ENCODE data around the gene LRRC63. TPM values are rescaled to one million over a fixed set of nuclear protein-coding genes. Genes with fewer than 3 reads are reported as not detected.
A peak's percentile ranks its signal among the peaks of the same experiment; 100 is the strongest.
"Not testable (repeated sequence)": the region's sequence is repeated elsewhere in the genome, so short reads cannot be mapped to it uniquely, and the experiment has no call there.

LRRC63 gene
- total RNA-seq, 3 donors from 2014 or later, result not detected

DNA sequence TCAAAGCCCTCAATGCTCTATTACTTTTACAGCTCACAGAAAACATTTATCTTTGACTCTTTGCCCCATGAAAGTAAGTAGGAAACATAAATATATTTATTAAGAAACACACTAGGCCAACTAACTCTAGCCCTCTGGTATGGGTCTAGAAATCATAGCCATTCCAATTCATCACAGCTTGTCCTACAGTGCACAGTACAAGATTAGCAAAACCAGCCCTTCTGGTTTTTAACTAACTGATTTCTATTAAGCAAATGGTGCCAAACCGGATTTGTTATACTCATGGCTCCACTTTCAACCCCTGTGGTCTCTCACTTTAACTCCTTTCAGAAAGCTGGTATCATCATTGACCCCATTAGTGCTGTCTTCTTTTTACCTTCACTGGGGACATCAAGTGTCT lies 5.6 kb upstream of the LRRC63 start:
- no peaks in the 10 kb centered on the region for H3K4me1 ChIP-seq (ENCODE audit: low read depth)
- TF ChIP-seq, protein P1, sequence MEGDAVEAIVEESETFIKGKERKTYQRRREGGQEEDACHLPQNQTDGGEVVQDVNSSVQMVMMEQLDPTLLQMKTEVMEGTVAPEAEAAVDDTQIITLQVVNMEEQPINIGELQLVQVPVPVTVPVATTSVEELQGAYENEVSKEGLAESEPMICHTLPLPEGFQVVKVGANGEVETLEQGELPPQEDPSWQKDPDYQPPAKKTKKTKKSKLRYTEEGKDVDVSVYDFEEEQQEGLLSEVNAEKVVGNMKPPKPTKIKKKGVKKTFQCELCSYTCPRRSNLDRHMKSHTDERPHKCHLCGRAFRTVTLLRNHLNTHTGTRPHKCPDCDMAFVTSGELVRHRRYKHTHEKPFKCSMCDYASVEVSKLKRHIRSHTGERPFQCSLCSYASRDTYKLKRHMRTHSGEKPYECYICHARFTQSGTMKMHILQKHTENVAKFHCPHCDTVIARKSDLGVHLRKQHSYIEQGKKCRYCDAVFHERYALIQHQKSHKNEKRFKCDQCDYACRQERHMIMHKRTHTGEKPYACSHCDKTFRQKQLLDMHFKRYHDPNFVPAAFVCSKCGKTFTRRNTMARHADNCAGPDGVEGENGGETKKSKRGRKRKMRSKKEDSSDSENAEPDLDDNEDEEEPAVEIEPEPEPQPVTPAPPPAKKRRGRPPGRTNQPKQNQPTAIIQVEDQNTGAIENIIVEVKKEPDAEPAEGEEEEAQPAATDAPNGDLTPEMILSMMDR (IDR thresholded peaks at IDR 0.05), result no peak
- H3K9me3 ChIP-seq, result no peaks in the 10 kb centered on the region
- ATAC-seq, result no peak
- no peak overlapping the region for H3K4me3 ChIP-seq
- H3K36me3 ChIP-seq (ENCODE audit: low read depth), result no peaks in the 10 kb centered on the region
- no peak for DNase-seq
- intact Hi-C loops (cut with DNase I, micrococcal nuclease), result no loop called here

DNA sequence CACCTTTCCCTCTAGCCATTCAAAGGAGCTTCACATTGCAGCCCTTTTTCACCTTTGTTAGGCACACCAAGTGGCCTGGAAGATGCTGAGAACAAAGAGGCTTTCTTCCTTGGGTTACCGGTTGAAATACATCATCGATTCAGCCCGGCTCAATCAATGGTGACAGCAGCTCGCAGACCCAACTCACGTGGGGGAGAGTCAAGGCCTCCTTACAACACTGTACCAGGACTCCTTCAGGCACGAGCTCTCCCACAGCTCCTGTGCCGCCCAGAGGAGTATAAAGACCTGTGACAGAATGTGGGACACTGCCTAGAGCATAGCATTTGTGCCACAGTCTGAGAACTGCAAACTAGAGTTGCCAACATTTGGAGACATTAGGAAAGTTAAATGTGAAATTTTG lies 3.9 kb upstream of the LRRC63 start:
- Histone ChIP-seq H3K4me3 (no peak overlapping the region), H3K9me3 (no peaks in the 10 kb centered on the region), H3K36me3 (ENCODE audit: low read depth) (no peaks in the 10 kb centered on the region), H3K4me1 (ENCODE audit: low read depth) (no peaks in the 10 kb centered on the region)
- DNase-seq (no peak), ATAC-seq (no peak)
- TF ChIP-seq, protein P1 (IDR thresholded peaks at IDR 0.05), result no peak
- intact Hi-C loops (cut with DNase I, micrococcal nuclease), result no loop called here

DNA sequence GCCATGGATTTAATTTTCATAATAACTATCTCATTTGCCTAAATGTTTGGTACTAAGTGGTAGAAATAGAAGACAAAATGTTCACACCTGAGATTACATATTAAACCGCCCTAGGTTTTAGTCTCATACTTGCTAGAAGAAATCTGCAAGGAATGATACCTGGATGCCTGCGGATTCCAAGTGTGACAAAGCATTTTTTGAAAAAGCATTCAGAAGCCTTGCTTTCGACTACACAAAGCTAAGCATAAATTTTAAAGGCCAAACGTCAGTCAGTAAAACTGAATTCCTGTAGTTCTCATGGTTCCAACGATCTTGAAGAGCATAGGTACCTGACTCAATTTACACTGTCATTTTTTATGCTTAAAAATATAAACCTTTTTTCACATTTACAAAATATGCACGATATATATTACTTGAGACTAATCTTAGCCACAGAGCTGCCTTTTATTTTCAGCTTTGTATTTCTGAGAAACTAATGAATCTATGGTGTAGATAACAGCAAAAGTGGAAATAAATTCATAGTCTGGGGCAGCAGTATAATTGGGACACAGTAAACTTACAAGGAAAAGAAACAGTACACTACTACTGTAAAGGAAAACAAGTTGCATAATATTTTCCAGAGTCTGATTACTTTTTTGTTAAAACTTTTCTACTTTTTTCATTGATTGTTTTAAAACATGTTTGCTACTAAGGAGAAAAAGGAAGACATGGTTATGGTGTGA lies 1.2 kb upstream of the LRRC63 start:
- no peak for ATAC-seq
- no peak for DNase-seq
- intact Hi-C loops (cut with DNase I, micrococcal nuclease), result no loop called here
- Histone ChIP-seq H3K4me1 (ENCODE audit: low read depth) (no peaks in the 10 kb centered on the region), H3K9me3 (no peaks in the 10 kb centered on the region), H3K4me3 (no peak overlapping the region), H3K36me3 (ENCODE audit: low read depth) (no peaks in the 10 kb centered on the region)
- TF ChIP-seq, protein P1 (IDR thresholded peaks at IDR 0.05), result no peak

DNA sequence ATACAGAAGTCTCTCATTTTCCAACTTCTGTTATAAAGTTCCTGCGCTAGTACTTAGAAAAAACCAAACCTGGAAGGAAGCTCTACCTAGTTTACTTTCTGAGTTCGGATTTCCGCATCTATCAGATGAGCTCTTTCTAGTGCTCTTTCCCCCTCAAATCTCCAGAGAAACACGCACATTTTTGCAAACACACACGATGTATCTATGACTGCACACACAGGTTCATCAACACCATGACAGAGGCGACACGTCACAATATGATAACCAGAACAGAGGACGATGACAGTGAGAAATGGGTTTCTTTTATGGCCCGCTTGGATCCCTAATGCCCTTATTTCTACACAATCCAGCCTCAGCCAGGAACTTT lies 629 bp upstream of the LRRC63 start:
- TF ChIP-seq, protein P1 (IDR thresholded peaks at IDR 0.05), result no peak
- intact Hi-C loops (cut with DNase I, micrococcal nuclease), result no loop called here
- ATAC-seq (peak; percentile 38), DNase-seq (peak in 1 of 3 donors; percentile 14)
- H3K36me3 ChIP-seq (ENCODE audit: low read depth), result no peaks in the 10 kb centered on the region
- H3K4me1 ChIP-seq (ENCODE audit: low read depth), result no peaks in the 10 kb centered on the region
- no peaks in the 10 kb centered on the region for H3K9me3 ChIP-seq
- no peak overlapping the region for H3K4me3 ChIP-seq

DNA sequence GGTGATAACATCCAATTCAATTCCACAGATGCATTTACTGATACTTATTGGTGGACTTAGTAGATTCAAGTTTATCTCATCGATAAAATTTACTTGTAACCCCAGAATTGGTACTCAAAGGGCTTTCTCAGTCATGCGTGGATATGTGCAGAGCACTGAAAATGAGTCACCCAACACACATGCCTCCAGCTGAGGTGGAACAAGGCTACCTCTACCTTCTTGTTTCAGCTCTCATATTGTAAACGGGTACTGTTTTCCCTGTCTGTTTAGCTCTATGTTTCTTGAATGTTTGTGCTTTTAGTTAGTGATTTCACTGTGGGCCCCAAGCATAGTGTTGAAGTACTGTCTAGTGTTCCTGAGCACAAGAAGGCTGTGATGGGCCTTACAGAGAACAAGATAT lies 1.5 kb downstream of the LRRC63 start:
- TF ChIP-seq, protein P1 (IDR thresholded peaks at IDR 0.05), result no peak
- ATAC-seq (no peak), DNase-seq (no peak)
- no peaks in the 10 kb centered on the region for H3K36me3 ChIP-seq (ENCODE audit: low read depth)
- no peaks in the 10 kb centered on the region for H3K4me1 ChIP-seq (ENCODE audit: low read depth)
- no peak overlapping the region for H3K4me3 ChIP-seq
- H3K9me3 ChIP-seq, result no peaks in the 10 kb centered on the region
- intact Hi-C loops (cut with DNase I, micrococcal nuclease), result no loop called here

DNA sequence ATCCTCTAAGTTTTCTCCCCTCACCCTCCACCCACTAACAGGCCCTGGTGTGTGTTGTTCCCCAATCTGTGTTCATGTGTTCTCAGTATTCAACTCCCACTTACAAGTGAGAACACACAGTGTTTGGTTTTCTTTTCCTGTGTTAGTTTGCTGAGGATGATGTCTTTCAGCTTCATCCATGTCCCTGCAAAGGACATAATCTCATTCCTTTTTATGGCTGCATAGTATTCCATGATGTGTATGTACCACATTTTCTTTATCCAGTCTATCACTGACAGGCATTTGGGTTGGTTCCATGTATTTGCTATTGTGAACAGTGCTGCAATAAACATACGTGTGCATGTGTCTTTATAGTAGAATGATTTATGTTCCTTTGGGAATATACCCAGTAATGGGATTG lies 3.0 kb downstream of the LRRC63 start:
- H3K4me3 ChIP-seq; H3K9me3 ChIP-seq; H3K4me1 ChIP-seq (ENCODE audit: low read depth); DNase-seq; intact Hi-C loops (cut with DNase I, micrococcal nuclease); ATAC-seq; H3K36me3 ChIP-seq (ENCODE audit: low read depth): not testable (repeated sequence)

DNA sequence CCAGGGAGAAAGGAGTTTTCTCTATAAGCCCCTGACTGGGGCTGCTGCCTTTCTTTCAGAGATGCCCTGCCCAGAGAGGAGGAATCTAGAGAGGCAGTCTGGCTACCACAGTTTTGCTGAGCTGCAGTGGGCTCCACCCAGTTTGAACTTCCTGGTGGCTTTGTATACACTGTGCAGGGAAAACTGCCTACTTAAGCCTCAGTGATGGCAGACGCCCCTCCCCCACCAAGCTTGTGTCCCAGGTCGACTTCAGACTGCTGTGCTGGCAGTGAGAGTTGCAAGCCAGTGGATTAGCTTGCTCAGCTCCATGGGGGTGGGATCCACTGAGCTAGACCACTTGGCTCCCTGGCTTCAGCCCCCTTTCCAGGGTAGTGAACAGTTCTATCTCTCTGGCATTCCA lies 8.5 kb downstream of the LRRC63 start:
- H3K4me3 ChIP-seq; H3K4me1 ChIP-seq (ENCODE audit: low read depth); H3K9me3 ChIP-seq; H3K36me3 ChIP-seq (ENCODE audit: low read depth); intact Hi-C loops (cut with DNase I, micrococcal nuclease): not testable (repeated sequence)
- ATAC-seq, result peak; percentile 60
- peak; percentile 48 to 65 (median 55) for DNase-seq

Data from mucosa of descending colon (tissue), 3 donors.